Measurements from ENCODE around the gene POLR1A.

Gene POLR1A

GRCh38 chr2:86078774-86079545, 26.7 kb downstream of the POLR1A start:
- DNase-seq (ENCODE audit: insufficient read length, low spot score) (no peak), FAIRE-seq (no peak)

GRCh38 chr2:86075886-86076285, 29.8 kb downstream of the POLR1A start:
- TF ChIP-seq POLR2A (IDR thresholded peaks at IDR 0.05; ENCODE audit: low read depth, low read length): no peak
- DNase-seq (ENCODE audit: insufficient read length, low spot score) (no peak), FAIRE-seq (no peak)

More at GRCh38 chr2:86078774-86079545, 26.7 kb downstream of the POLR1A start:
- no peak for TF ChIP-seq POLR2A (IDR thresholded peaks at IDR 0.05; ENCODE audit: low read depth, low read length)

DNA sequence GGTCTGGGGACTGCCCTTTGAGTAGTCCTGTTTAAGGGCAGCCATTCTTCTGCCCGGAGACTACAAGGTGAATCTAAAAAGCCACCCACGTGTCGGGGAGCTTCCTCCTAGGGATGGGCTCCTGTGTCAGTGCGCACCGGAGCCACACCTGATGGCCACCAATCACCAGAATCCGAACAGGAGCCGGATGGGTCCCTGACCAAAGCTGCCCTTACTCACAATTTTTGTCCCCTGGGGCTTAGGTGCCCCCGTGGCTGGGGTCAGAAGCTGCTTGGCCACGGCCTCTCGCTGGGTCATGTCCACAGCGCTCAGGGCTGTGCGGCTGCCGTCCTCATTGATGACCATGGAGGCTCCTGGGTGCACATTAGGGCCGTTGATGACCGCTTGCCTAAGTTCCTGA, 30.9 kb downstream of the POLR1A start:
- FAIRE-seq (no peak), DNase-seq (ENCODE audit: insufficient read length, low spot score) (no peak)
- no peak for TF ChIP-seq POLR2A (IDR thresholded peaks at IDR 0.05; ENCODE audit: low read depth, low read length)

DNA sequence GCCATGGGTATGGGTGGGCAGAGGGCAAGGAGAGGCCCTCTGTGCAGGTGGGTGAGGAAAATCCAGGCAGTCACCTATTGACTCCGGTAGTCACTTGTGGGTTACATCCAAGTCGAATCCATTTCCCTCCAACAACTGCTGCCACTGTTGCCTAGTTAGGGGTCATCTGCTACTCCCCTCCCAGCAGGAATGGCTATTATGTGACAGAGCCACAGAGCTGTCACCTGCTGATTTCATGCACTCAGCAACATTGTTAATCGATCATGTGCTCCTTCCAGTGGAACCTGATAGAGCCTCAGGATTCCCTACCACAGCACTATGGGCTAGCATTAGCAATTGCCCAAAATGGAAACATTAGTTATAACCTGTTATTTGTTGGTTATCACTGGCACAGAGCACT, 31.4 kb downstream of the POLR1A start:
- TF ChIP-seq POLR2A (IDR thresholded peaks at IDR 0.05; ENCODE audit: low read depth, low read length): no peak

DNA sequence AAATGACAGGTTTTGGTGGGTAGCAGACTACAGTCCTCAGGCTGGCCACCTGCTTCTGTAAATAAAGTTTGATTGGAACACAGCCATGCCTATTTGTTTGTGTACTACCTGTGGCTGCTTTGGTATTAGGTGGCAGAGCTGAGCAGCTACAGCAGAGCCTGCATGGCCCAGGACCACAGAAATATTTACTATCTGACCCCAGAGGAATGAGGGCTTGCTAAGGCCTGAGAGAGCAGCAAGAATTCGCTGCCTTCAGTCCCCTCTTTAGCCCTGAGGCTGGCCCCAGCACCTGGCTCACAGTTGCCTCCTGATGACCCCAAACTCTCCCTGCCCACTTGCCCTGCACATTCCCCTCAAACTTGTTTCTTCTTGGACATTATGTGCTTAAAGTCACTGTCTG, 32.5 kb downstream of the POLR1A start:
- DNase-seq (ENCODE audit: insufficient read length, low spot score): no peak
- no peak for FAIRE-seq
- no peak for TF ChIP-seq POLR2A (IDR thresholded peaks at IDR 0.05; ENCODE audit: low read depth, low read length)

More for the DNA sequence above, 31.4 kb downstream of the POLR1A start:
- FAIRE-seq: no peak
- DNase-seq (ENCODE audit: insufficient read length, low spot score): no peak

DNA sequence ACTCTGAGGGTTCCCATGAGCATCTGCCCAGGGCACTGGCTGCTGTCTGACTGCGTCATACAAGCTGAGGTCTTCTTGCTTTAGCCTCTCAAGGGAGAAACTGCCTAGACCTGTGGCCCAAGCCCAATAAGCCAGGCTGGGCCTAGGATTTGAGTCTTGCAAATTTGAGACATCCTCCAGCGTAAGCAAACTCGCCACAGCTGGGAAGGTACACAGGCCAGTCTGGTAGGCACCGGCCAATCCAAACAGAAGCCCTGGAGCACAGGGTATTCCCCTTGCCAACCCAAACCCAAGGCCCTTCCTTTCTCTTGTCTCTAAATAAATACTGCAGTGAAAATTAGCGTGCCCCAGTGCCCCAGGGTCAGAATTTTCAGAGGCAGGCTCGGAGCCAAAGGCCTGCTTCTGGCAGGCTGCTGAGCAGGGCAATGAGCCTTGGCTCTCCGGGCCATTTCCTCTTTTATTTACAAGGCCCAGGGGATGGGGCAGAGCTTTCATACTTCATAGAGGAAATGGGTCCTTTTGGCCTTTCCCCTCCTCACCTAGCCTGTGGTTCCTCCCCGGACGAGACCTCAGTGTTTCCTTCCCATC, 33.3 kb downstream of the POLR1A start:
- no peak for TF ChIP-seq POLR2A (IDR thresholded peaks at IDR 0.05; ENCODE audit: low read depth, low read length)
- DNase-seq (ENCODE audit: insufficient read length, low spot score) (no peak), FAIRE-seq (no peak)

GRCh38 chr2:86070868-86071267, 34.8 kb downstream of the POLR1A start:
- FAIRE-seq: no peak
- no peak for DNase-seq (ENCODE audit: insufficient read length, low spot score)
- TF ChIP-seq POLR2A (IDR thresholded peaks at IDR 0.05; ENCODE audit: low read depth, low read length): no peak

- TF ChIP-seq POLR2A (IDR thresholded peaks at IDR 0.05; ENCODE audit: low read depth, low read length): no peak
- FAIRE-seq (no peak), DNase-seq (ENCODE audit: insufficient read length, low spot score) (no peak)
Observed at GRCh38 chr2:86069783-86070339, 35.8 kb downstream of the POLR1A start.

GRCh38 chr2:86069091-86069685, 36.5 kb downstream of the POLR1A start:
- FAIRE-seq: no peak
- no peak for DNase-seq (ENCODE audit: insufficient read length, low spot score)
- no peak for TF ChIP-seq POLR2A (IDR thresholded peaks at IDR 0.05; ENCODE audit: low read depth, low read length)

DNA sequence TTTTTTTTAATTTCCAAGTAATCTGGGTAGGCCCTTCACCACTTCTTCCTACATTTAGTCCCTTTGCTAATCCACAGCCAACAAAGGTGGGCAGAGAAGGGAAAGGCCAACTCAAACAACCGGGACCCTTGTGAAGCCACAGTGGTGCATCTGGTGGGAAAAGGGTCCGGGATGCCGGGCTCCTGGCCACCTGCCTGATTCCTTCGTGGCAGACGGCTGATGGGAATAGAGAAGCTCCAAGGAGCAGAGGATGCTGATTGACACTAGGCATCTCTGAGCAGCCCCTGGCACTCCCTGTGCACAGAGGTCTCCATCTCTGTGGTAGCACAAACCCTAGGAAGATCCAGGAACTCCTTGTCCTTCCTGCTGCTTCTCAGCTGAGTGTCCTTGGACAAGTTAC, 37.0 kb downstream of the POLR1A start:
- TF ChIP-seq POLR2A (IDR thresholded peaks at IDR 0.05; ENCODE audit: low read depth, low read length): no peak
- FAIRE-seq (no peak), DNase-seq (ENCODE audit: insufficient read length, low spot score) (no peak)

- no peak for FAIRE-seq
- DNase-seq (ENCODE audit: insufficient read length, low spot score): no peak
Observed at GRCh38 chr2:86068136-86068588, 37.5 kb downstream of the POLR1A start.

GRCh38 chr2:86066915-86067314, 38.8 kb downstream of the POLR1A start:
- FAIRE-seq: no peak
- TF ChIP-seq POLR2A (IDR thresholded peaks at IDR 0.05; ENCODE audit: low read depth, low read length): no peak
- no peak for DNase-seq (ENCODE audit: insufficient read length, low spot score)

More at GRCh38 chr2:86068136-86068588, 37.5 kb downstream of the POLR1A start:
- TF ChIP-seq POLR2A (IDR thresholded peaks at IDR 0.05; ENCODE audit: low read depth, low read length): no peak

DNA sequence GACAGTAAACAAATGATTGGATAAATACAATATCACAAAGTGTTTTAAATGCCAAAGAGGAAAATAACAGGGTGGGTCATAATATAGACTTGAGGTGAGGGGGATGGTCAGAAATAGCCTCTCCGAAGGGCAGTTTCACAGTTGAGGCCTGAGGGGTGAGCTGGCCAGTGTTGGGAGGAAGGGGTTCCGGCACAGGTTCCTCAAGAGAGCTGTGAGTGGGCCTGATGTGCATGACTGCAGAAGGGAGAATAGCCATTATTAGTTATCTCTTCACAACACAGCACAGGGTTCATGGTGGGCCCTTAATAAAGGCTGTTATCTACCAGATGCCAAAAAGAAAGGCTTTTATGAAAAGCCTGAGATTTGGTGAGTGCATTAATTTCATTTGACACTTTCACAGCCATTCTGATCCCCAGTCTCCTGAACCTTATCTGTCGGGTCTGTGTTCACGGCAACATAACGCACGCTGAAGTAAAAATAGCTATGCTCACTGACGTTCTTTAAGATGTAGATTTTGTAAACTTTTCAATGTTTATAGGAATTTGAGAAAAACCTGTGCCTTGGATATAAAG, 39.6 kb downstream of the POLR1A start:
- FAIRE-seq (no peak), DNase-seq (ENCODE audit: insufficient read length, low spot score) (no peak)
- no peak for TF ChIP-seq POLR2A (IDR thresholded peaks at IDR 0.05; ENCODE audit: low read depth, low read length)

DNA sequence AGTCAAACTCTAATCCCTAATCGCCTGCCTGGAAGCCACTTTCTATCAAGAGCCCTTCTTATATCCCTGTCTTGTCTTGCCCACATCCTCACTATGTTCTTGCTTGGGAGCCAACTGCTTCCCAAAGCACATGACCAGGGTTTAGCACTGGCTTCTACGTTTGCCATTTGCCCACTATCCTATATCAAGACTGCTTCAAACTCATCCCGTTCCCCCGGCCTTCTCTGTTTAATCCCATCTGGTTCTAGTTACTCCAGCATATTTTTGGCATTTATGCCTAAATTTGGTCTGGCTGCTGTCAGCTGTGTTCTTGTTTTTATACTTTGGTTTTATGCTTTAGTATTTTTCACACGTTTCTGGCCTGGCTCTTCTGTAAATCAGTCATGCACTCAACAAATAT, 40.2 kb downstream of the POLR1A start:
- DNase-seq (ENCODE audit: insufficient read length, low spot score) (no peak), FAIRE-seq (no peak)
- TF ChIP-seq POLR2A (IDR thresholded peaks at IDR 0.05; ENCODE audit: low read depth, low read length): no peak
